Esophagus squamous epithelium (tissue), 4 donors: Measurements from ENCODE around the gene DHRS4L2.

Source experiments
- POLR2A ChIP-seq, 4 donors: fragments of 450-650 bp; IDR thresholded peaks; one replicate each; pipeline ENCODE4 v1.6.1; 2017; ENCODE audit warnings: antibody characterized with exemption in 4 of 4, mild to moderate bottlenecking in 4 of 4, moderate library complexity in 3 of 4
- TF ChIP-seq, protein P1 (sequence below), 6 experiments: fragments of 450-650 bp in 4 of 6; fragments of 200-600 bp in 2 of 6; sonication (generic) in 2 of 6; IDR thresholded peaks; one replicate each; pipeline ENCODE4 v1.5.1; 2016 to 2019; ENCODE audit warnings: antibody characterized with exemption in 6 of 6, mild to moderate bottlenecking in 4 of 6, moderate library complexity in 4 of 6

DNA sequence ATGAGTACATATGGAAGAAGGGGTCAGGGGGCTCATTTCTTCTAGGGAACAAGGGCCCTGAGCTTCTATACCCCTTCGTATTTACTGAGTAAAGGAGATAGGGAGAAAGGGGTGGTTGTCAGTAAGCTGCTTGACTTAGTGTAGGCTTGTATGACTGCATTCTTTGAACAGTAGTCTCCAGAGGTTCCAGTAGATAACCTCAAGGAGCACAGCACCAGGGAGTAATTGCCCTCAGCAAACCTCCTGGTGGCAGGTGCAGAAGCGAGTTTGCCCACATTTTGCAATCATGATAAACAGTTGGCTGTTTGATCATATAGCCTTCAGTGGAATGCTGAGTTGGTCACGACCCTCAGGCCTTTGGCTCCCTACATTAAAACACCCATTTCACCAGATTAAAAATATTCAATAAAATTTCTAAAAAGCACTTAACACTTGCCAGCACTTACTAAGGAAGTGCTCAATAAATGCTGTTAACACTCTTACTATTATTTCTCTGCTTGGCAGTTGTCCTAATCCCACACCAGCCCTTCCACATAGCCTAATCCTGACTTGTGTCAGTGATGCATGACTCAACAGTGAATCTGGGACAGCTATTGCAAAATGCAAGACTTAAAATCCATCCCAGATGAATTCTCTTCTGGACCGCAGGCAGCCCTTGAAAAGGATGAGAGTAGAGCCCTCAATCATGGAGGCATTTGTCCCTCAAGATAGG is 3.7 kb upstream of the DHRS4L2 start:
- TF ChIP-seq, protein P1, sequence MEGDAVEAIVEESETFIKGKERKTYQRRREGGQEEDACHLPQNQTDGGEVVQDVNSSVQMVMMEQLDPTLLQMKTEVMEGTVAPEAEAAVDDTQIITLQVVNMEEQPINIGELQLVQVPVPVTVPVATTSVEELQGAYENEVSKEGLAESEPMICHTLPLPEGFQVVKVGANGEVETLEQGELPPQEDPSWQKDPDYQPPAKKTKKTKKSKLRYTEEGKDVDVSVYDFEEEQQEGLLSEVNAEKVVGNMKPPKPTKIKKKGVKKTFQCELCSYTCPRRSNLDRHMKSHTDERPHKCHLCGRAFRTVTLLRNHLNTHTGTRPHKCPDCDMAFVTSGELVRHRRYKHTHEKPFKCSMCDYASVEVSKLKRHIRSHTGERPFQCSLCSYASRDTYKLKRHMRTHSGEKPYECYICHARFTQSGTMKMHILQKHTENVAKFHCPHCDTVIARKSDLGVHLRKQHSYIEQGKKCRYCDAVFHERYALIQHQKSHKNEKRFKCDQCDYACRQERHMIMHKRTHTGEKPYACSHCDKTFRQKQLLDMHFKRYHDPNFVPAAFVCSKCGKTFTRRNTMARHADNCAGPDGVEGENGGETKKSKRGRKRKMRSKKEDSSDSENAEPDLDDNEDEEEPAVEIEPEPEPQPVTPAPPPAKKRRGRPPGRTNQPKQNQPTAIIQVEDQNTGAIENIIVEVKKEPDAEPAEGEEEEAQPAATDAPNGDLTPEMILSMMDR (IDR thresholded peaks at IDR 0.05): no peak
- TF ChIP-seq POLR2A (IDR thresholded peaks at IDR 0.05): no peak
